ENCODE results near the gene ZNF277. TPM values are rescaled to one million over a fixed set of nuclear protein-coding genes. Genes with fewer than 3 reads are reported as not detected.

ZNF277 gene
- total RNA-seq, 1 experiment from 2014 or later = 21.3 TPM

DNA sequence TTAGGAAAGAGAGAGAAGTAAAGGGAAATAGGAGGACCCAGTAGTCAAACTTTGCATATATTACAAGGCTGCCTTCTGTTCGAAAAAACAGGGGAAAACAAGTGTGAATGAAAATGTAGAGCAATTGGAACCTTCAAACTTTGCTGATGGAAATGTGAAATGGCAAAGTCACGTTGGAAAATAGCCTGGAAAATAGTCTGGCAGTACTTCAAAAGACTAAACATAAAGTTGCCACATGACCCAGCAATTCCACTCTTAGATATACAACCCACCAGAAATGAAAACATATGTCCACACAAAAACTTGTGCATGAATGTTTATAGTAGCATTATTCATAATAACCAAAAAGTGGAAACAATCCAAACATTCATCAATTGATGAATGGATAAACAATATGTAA, 165.2 kb downstream of the ZNF277 start:
- Histone ChIP-seq H3K4me2 (ENCODE audit: low read length) (no peak overlapping the region), H3K9ac (ENCODE audit: low read length) (no peak overlapping the region), H3K4me3 (replicated peaks in 1 of 2; ENCODE audit: low read depth in 1 of 2, low read length in 2 of 2) (no peak overlapping the region), H3K27me3 (ENCODE audit: insufficient read depth, low read length) (no peaks in the 10 kb centered on the region), H3K9me3 (ENCODE audit: control insufficient read depth in 1 of 2, insufficient read depth in 1 of 2, low read depth in 1 of 2, low read length in 2 of 2) (no peaks in the 10 kb centered on the region), H3K9me2 (ENCODE audit: insufficient read depth) (no peaks in the 10 kb centered on the region), H2AFZ (ENCODE audit: low read depth, low read length, poor library complexity, severe bottlenecking) (no peak overlapping the region), H3K36me3 (ENCODE audit: control insufficient read depth in 1 of 2, insufficient read depth in 2 of 2, low read length in 2 of 2) (no peaks in the 10 kb centered on the region), H3K79me2 (ENCODE audit: insufficient read depth, low read length) (no peaks in the 10 kb centered on the region), H3K27ac (ENCODE audit: low read depth, low read length) (no peak overlapping the region), H3K4me1 (ENCODE audit: control insufficient read depth in 1 of 2, insufficient read depth in 2 of 2, low read length in 2 of 2) (no peaks in the 10 kb centered on the region), H4K20me1 (ENCODE audit: insufficient read depth) (no peaks in the 10 kb centered on the region)
- no peak for DNase-seq (ENCODE audit: low read depth, low spot score)
- ChIA-PET CTCF (no interaction called here), RAD21 (ENCODE audit: low non-redundant PET in 1 of 2, low total read pairs in 2 of 2, uncharacterized antibody in 2 of 2, unreplicated experiment in 2 of 2) (no interaction called here), POLR2A (no interaction called here)
- intact Hi-C loops (cut with micrococcal nuclease) = no loop called here
- TF ChIP-seq ATF3 (IDR thresholded peaks at IDR 0.05) (no peak), ELF1 (IDR thresholded peaks at IDR 0.05; ENCODE audit: borderline replicate concordance, low read depth) (no peak), CEBPB (IDR thresholded peaks at IDR 0.05; ENCODE audit: low read depth) (no peak), CBX3 (IDR thresholded peaks at IDR 0.05; ENCODE audit: low read depth) (no peak), ZFX (IDR thresholded peaks at IDR 0.05) (no peak), ZNF274 (IDR thresholded peaks at IDR 0.05; ENCODE audit: low read depth, low read length) (no peak), EZH2phosphoT487 (IDR thresholded peaks at IDR 0.05; ENCODE audit: borderline replicate concordance) (no peak)
- no peak for ATAC-seq
- no TSS peak for BruUV-seq (replicated peaks)

GRCh38 chr7:112372101-112372500, 165.6 kb downstream of the ZNF277 start:
- H4K20me1 ChIP-seq (ENCODE audit: insufficient read depth) = no peaks in the 10 kb centered on the region
- H3K4me1 ChIP-seq (ENCODE audit: control insufficient read depth in 1 of 2, insufficient read depth in 2 of 2, low read length in 2 of 2) = no peaks in the 10 kb centered on the region
- ChIA-PET CTCF (no interaction called here), POLR2A (no interaction called here), RAD21 (ENCODE audit: low non-redundant PET in 1 of 2, low total read pairs in 2 of 2, uncharacterized antibody in 2 of 2, unreplicated experiment in 2 of 2) (no interaction called here)
- DNase-seq (ENCODE audit: low read depth, low spot score) = no peak
- no peaks in the 10 kb centered on the region for H3K79me2 ChIP-seq (ENCODE audit: insufficient read depth, low read length)
- no peaks in the 10 kb centered on the region for H3K27me3 ChIP-seq (ENCODE audit: insufficient read depth, low read length)
- no peaks in the 10 kb centered on the region for H3K9me2 ChIP-seq (ENCODE audit: insufficient read depth)
- ATAC-seq = no peak
- no peaks in the 10 kb centered on the region for H3K36me3 ChIP-seq (ENCODE audit: control insufficient read depth in 1 of 2, insufficient read depth in 2 of 2, low read length in 2 of 2)
- H2AFZ ChIP-seq (ENCODE audit: low read depth, low read length, poor library complexity, severe bottlenecking) = no peak overlapping the region
- H3K27ac ChIP-seq (ENCODE audit: low read depth, low read length) = no peak overlapping the region
- H3K4me2 ChIP-seq (ENCODE audit: low read length) = no peak overlapping the region
- H3K9ac ChIP-seq (ENCODE audit: low read length) = no peak overlapping the region
- H3K4me3 ChIP-seq (replicated peaks in 1 of 2; ENCODE audit: low read depth in 1 of 2, low read length in 2 of 2) = no peak overlapping the region
- intact Hi-C loops (cut with micrococcal nuclease) = no loop called here
- no TSS peak for BruUV-seq (replicated peaks)
- TF ChIP-seq ELF1 (IDR thresholded peaks at IDR 0.05; ENCODE audit: borderline replicate concordance, low read depth) (no peak), POLR2A (IDR thresholded peaks at IDR 0.05; ENCODE audit: borderline replicate concordance, extremely low read depth, insufficient read depth, insufficient read length) (no peak), SP1 (IDR thresholded peaks at IDR 0.05; ENCODE audit: low read depth) (no peak), CBX3 (IDR thresholded peaks at IDR 0.05; ENCODE audit: low read depth) (no peak), TCF7L2 (IDR thresholded peaks at IDR 0.05; ENCODE audit: borderline replicate concordance, extremely low read depth, insufficient read depth, insufficient read length) (no peak)
- no peaks in the 10 kb centered on the region for H3K9me3 ChIP-seq (ENCODE audit: control insufficient read depth in 1 of 2, insufficient read depth in 1 of 2, low read depth in 1 of 2, low read length in 2 of 2)

All from HCT116 (cell line).